Transverse colon (tissue), 3 donors: ENCODE measurements around the gene LRRC4C.

ENCODE experiments used
- POLR2A ChIP-seq: fragments of 450-650 bp; IDR thresholded peaks from one replicate; pipeline ENCODE4 v1.6.1; 2016; ENCODE audit warnings: antibody characterized with exemption, mild to moderate bottlenecking, moderate library complexity
- TF ChIP-seq, protein P1 (sequence below), 5 experiments: fragments of 200-600 bp in 3 of 5; fragments of 450-650 bp in 2 of 5; sonication (generic) in 3 of 5; IDR thresholded peaks; 1 replicate in 2 of 5; 2 replicates in 3 of 5; pipeline ENCODE4 v1.5.1; 2016 to 2017; ENCODE audit warnings: antibody characterized with exemption in 5 of 5, inconsistent platforms in 3 of 5, mild to moderate bottlenecking in 2 of 5, moderate library complexity in 1 of 5

DNA sequence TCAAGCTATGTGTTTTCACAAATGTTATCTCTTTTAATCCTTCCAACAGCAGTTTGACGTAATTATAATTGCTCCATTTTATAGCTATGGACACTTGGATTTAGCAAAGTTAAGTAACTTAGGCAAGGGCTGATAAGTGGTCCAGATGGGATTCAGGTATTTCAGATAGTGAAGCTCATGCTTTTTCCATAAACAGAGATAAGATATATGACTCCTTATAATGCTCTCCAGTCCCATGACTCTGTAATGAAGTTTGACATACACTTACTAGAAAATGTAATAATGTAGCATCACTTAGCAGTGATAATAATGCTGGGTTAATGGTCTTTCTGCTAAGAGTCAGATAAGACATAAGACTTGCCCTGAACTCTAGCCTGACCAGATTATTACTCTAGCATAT lies 892.1 kb downstream of the LRRC4C start:
- no peak for TF ChIP-seq POLR2A
- TF ChIP-seq, protein P1, sequence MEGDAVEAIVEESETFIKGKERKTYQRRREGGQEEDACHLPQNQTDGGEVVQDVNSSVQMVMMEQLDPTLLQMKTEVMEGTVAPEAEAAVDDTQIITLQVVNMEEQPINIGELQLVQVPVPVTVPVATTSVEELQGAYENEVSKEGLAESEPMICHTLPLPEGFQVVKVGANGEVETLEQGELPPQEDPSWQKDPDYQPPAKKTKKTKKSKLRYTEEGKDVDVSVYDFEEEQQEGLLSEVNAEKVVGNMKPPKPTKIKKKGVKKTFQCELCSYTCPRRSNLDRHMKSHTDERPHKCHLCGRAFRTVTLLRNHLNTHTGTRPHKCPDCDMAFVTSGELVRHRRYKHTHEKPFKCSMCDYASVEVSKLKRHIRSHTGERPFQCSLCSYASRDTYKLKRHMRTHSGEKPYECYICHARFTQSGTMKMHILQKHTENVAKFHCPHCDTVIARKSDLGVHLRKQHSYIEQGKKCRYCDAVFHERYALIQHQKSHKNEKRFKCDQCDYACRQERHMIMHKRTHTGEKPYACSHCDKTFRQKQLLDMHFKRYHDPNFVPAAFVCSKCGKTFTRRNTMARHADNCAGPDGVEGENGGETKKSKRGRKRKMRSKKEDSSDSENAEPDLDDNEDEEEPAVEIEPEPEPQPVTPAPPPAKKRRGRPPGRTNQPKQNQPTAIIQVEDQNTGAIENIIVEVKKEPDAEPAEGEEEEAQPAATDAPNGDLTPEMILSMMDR (IDR thresholded peaks at IDR 0.05), result no peak
